Progenitor cell of endocrine pancreas (in vitro differentiated cells): ENCODE measurements around the gene EYA4. TPM values are rescaled to one million over a fixed set of nuclear protein-coding genes. Genes with fewer than 3 reads are reported as not detected.

Source experiments
- DNase-seq: peaks from one replicate; pipeline ENCODE4 v3.0.0; 2021; ENCODE audit warnings: low spot score; ENCODE audit not compliant: unreplicated experiment
- H3K27ac Mint-ChIP-seq: 2 replicates; pipeline ENCODE4 v1.8.0; 2021; ENCODE audit warnings: mild to moderate bottlenecking, moderate library complexity, mixed read lengths
- H3K27me3 Mint-ChIP-seq: 2 replicates; pipeline ENCODE4 v1.8.0; 2021; ENCODE audit warnings: mixed read lengths
- H3K36me3 Mint-ChIP-seq: 2 replicates; pipeline ENCODE4 v1.8.0; 2022; ENCODE audit warnings: mixed read lengths; ENCODE audit not compliant: insufficient read depth
- H3K4me1 Mint-ChIP-seq: 2 replicates; pipeline ENCODE4 v1.8.0; 2021; ENCODE audit warnings: low read depth, mixed read lengths
- H3K4me3 Mint-ChIP-seq: 2 replicates; pipeline ENCODE4 v1.8.0; 2021; ENCODE audit warnings: low read depth, mild to moderate bottlenecking, moderate library complexity, mixed read lengths
- H3K9me3 Mint-ChIP-seq: 2 replicates; pipeline ENCODE4 v1.8.0; 2021; ENCODE audit warnings: low read depth, mixed read lengths
- total RNA-seq: library from RNA; stranded (reverse); gene quantifications from 2 replicates; pipeline ENCODE4 v1.2.1, GENCODE V29; 2021
- TF ChIP-seq, protein P1 (sequence below): fragments of 200-600 bp; sonication (generic); IDR thresholded peaks from one replicate; pipeline ENCODE4 v1.5.0; 2021; ENCODE audit warnings: antibody characterized with exemption, mild to moderate bottlenecking; ENCODE audit not compliant: unreplicated experiment

EYA4 gene
- total RNA-seq, 1 donor from 2014 or later, result 0.41 TPM

- Mint-ChIP-seq H3K4me1 (peaks cover 4% of the 10 kb centered on the region), H3K9me3 (no peaks in the 10 kb centered on the region), H3K4me3 (peak overlapping the region; percentile 72), H3K27ac (peak overlapping the region; percentile 92), H3K27me3 (peaks cover 21% of the 10 kb centered on the region), H3K36me3 (no peaks in the 10 kb centered on the region)
- TF ChIP-seq, protein P1, sequence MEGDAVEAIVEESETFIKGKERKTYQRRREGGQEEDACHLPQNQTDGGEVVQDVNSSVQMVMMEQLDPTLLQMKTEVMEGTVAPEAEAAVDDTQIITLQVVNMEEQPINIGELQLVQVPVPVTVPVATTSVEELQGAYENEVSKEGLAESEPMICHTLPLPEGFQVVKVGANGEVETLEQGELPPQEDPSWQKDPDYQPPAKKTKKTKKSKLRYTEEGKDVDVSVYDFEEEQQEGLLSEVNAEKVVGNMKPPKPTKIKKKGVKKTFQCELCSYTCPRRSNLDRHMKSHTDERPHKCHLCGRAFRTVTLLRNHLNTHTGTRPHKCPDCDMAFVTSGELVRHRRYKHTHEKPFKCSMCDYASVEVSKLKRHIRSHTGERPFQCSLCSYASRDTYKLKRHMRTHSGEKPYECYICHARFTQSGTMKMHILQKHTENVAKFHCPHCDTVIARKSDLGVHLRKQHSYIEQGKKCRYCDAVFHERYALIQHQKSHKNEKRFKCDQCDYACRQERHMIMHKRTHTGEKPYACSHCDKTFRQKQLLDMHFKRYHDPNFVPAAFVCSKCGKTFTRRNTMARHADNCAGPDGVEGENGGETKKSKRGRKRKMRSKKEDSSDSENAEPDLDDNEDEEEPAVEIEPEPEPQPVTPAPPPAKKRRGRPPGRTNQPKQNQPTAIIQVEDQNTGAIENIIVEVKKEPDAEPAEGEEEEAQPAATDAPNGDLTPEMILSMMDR, result peak; percentile 93
- no peak for DNase-seq
Observed at GRCh38 chr6:133568970-133569889, 328.1 kb downstream of the EYA4 start.

- Mint-ChIP-seq H3K9me3 (no peaks in the 10 kb centered on the region), H3K27me3 (peaks cover 21% of the 10 kb centered on the region), H3K27ac (no peak overlapping the region), H3K4me3 (no peak overlapping the region), H3K36me3 (no peaks in the 10 kb centered on the region), H3K4me1 (peaks cover 4% of the 10 kb centered on the region)
- DNase-seq, result no peak
- TF ChIP-seq, protein P1, result no peak
Observed at GRCh38 chr6:133571681-133572080, 330.5 kb downstream of the EYA4 start.

DNA sequence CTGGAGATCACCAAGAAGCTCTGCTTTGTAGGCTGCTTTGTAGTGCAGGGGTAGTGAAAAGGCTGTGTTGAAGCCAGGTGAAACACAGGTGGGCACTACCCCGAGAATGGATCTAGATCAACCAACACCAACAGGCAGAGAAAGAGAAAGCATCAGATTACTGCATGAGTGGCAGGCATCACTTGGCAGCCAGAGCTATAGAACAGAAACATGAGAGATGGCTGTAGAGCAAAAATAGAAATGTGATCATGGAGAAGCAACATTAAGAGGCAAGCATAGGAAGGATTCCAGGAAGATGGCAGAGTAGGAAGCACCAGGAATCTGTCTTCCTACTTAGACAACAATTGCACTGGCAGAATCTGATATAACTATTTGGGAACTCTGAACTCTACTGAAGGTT, 336.7 kb downstream of the EYA4 start:
- Mint-ChIP-seq H3K4me1 (no peaks in the 10 kb centered on the region), H3K36me3 (peaks cover 1% of the 10 kb centered on the region), H3K4me3 (no peak overlapping the region), H3K9me3 (peaks cover 31% of the 10 kb centered on the region), H3K27ac (no peak overlapping the region), H3K27me3 (no peaks in the 10 kb centered on the region)
- TF ChIP-seq, protein P1, result no peak
- no peak for DNase-seq
